H9 (cell line): ENCODE data around the gene EFEMP1. TPM values are rescaled to one million over a fixed set of nuclear protein-coding genes. Genes with fewer than 3 reads are reported as not detected.

ENCODE experiments used
- DNase-seq: peaks from one replicate; pipeline ENCODE4 v3.0.0-alpha.2; 2017
- H2AFZ ChIP-seq: one replicate; pipeline ENCODE4 v1.6.1; 2013; ENCODE audit warnings: mild to moderate bottlenecking, low read length, control low read depth, moderate library complexity
- H2AK5ac ChIP-seq: 2 replicates; pipeline ENCODE4 v1.6.1; 2013; ENCODE audit warnings: low read length, control low read depth, mixed read lengths; ENCODE audit not compliant: insufficient read length
- H2BK120ac ChIP-seq: one replicate; pipeline ENCODE4 v1.6.1; 2013; ENCODE audit warnings: low read depth, mild to moderate bottlenecking, low read length, control low read depth, inconsistent platforms; ENCODE audit not compliant: poor library complexity, severe bottlenecking
- H2BK12ac ChIP-seq: 2 replicates; pipeline ENCODE4 v1.6.1; 2013; ENCODE audit warnings: low read length, control low read depth, mixed read lengths, low read depth; ENCODE audit not compliant: insufficient read length
- H2BK15ac ChIP-seq: 2 replicates; pipeline ENCODE4 v1.6.1; 2013; ENCODE audit warnings: low read depth, low read length, control low read depth
- H2BK20ac ChIP-seq: one replicate; pipeline ENCODE4 v1.6.1; 2013; ENCODE audit warnings: low read depth, mild to moderate bottlenecking, low read length, control low read depth, inconsistent platforms; ENCODE audit not compliant: poor library complexity, severe bottlenecking
- H2BK5ac ChIP-seq: 2 replicates; pipeline ENCODE4 v1.6.1; 2013; ENCODE audit warnings: low read length, control low read depth, mixed read lengths; ENCODE audit not compliant: insufficient read length
- H3K14ac ChIP-seq: 2 replicates; pipeline ENCODE4 v1.6.1; 2013; ENCODE audit warnings: low read length, control low read depth; ENCODE audit not compliant: insufficient read depth
- H3K18ac ChIP-seq: 2 replicates; pipeline ENCODE4 v1.6.1; 2013; ENCODE audit warnings: low read depth, mild to moderate bottlenecking, mixed read lengths, low read length, control low read depth; ENCODE audit not compliant: insufficient read length
- H3K23ac ChIP-seq: 2 replicates; pipeline ENCODE4 v1.6.1; 2013; ENCODE audit warnings: low read length, control low read depth, mixed read lengths, low read depth; ENCODE audit not compliant: insufficient read length
- H3K23me2 ChIP-seq: 2 replicates; pipeline ENCODE4 v1.6.1; 2013; ENCODE audit warnings: low read depth, mild to moderate bottlenecking, mixed read lengths, low read length, control low read depth; ENCODE audit not compliant: insufficient read length, poor library complexity, severe bottlenecking
- H3K27ac ChIP-seq: 2 replicates; pipeline ENCODE4 v1.5.1; 2013; ENCODE audit warnings: low read length, control low read depth, mixed read lengths, low read depth; ENCODE audit not compliant: insufficient read length
- H3K27me3 ChIP-seq: 2 replicates; pipeline ENCODE4 v1.6.1; 2013; ENCODE audit warnings: low read length, control low read depth, inconsistent platforms; ENCODE audit not compliant: insufficient read depth
- H3K4ac ChIP-seq: 2 replicates; pipeline ENCODE4 v1.6.1; 2013; ENCODE audit warnings: low read depth, mild to moderate bottlenecking, control low read depth, inconsistent platforms, low read length, moderate library complexity
- H3K4me1 ChIP-seq: 2 replicates; pipeline ENCODE4 v1.6.1; 2013; ENCODE audit warnings: low read length, control low read depth, inconsistent platforms; ENCODE audit not compliant: insufficient read depth
- H3K4me2 ChIP-seq: 2 replicates; pipeline ENCODE4 v1.6.1; 2013; ENCODE audit warnings: low read length, control low read depth, mixed read lengths; ENCODE audit not compliant: insufficient read length, insufficient read depth
- H3K56ac ChIP-seq: 2 replicates; pipeline ENCODE4 v1.6.1; 2013; ENCODE audit warnings: low read depth, mild to moderate bottlenecking, mixed read lengths, low read length, control low read depth; ENCODE audit not compliant: insufficient read length
- H3K79me1 ChIP-seq: 2 replicates; pipeline ENCODE4 v1.6.1; 2013; ENCODE audit warnings: low read depth, mild to moderate bottlenecking, moderate library complexity, low read length, control low read depth, inconsistent platforms; ENCODE audit not compliant: insufficient read depth, poor library complexity, severe bottlenecking
- H3K79me2 ChIP-seq: 2 replicates; pipeline ENCODE4 v1.6.1; 2013; ENCODE audit warnings: low read length, control low read depth, inconsistent platforms; ENCODE audit not compliant: insufficient read depth
- H3K9ac ChIP-seq: 2 replicates; pipeline ENCODE4 v1.6.1; 2013; ENCODE audit warnings: low read length, control low read depth, mixed read lengths; ENCODE audit not compliant: insufficient read length; ENCODE audit errors: extremely low read depth
- H3K9me3 ChIP-seq: one replicate; pipeline ENCODE4 v1.6.1; 2013; ENCODE audit warnings: low read depth, low read length, inconsistent platforms; ENCODE audit not compliant: control insufficient read depth
- H3T11ph ChIP-seq: one replicate; pipeline ENCODE4 v1.6.1; 2013; ENCODE audit warnings: mild to moderate bottlenecking, low read length, control low read depth, inconsistent platforms
- H4K20me1 ChIP-seq: one replicate; pipeline ENCODE4 v1.6.1; 2013; ENCODE audit not compliant: control insufficient read depth, insufficient read length, insufficient read depth
- H4K5ac ChIP-seq: 2 replicates; pipeline ENCODE4 v1.6.1; 2013; ENCODE audit warnings: low read depth, mild to moderate bottlenecking, mixed read lengths, low read length, control low read depth; ENCODE audit not compliant: insufficient read length
- H4K8ac ChIP-seq: replicated peaks from 2 replicates; pipeline ENCODE4 v1.6.1; 2013; ENCODE audit warnings: low read length, control low read depth, mixed read lengths, low read depth; ENCODE audit not compliant: insufficient read length
- H4K91ac ChIP-seq: 2 replicates; pipeline ENCODE4 v1.6.1; 2013; ENCODE audit warnings: low read depth, mild to moderate bottlenecking, moderate library complexity, mixed read lengths, low read length, control low read depth; ENCODE audit not compliant: insufficient read length
- H3K27ac Mint-ChIP-seq, 3 experiments: 2 replicates in 2 of 3; 3 replicates in 1 of 3; pipeline ENCODE4 v1.8.0; 2020 to 2021; ENCODE audit warnings: mixed read lengths in 3 of 3, mild to moderate bottlenecking in 1 of 3, moderate library complexity in 1 of 3
- H3K27me3 Mint-ChIP-seq: 2 replicates; pipeline ENCODE4 v1.8.0; 2021; ENCODE audit warnings: low read depth, mild to moderate bottlenecking, moderate library complexity, mixed read lengths
- H3K36me3 Mint-ChIP-seq, 3 experiments: 2 replicates in 2 of 3; 3 replicates in 1 of 3; pipeline ENCODE4 v1.8.0; 2020 to 2021; ENCODE audit warnings: low read depth in 3 of 3, mixed read lengths in 3 of 3; ENCODE audit not compliant: insufficient read depth in 1 of 3
- H3K4me1 Mint-ChIP-seq, 2 experiments: 2 replicates each; pipeline ENCODE4 v1.8.0; 2020; ENCODE audit warnings: mixed read lengths in 2 of 2
- H3K4me3 Mint-ChIP-seq, 2 experiments: 2 replicates in 1 of 2; 3 replicates in 1 of 2; pipeline ENCODE4 v1.8.0; 2020 to 2021; ENCODE audit warnings: mild to moderate bottlenecking in 2 of 2, mixed read lengths in 2 of 2, moderate library complexity in 1 of 2
- H3K9me3 Mint-ChIP-seq, 2 experiments: 2 replicates in 1 of 2; 3 replicates in 1 of 2; pipeline ENCODE4 v1.8.0; 2020; ENCODE audit warnings: mild to moderate bottlenecking in 2 of 2, mixed read lengths in 2 of 2, moderate library complexity in 1 of 2
- CTCF ChIP-seq: fragments of 200-600 bp; sonication (generic); conservative IDR thresholded peaks from 3 replicates; pipeline ENCODE4 v1.8.0; 2021; ENCODE audit warnings: antibody characterized with exemption, mild to moderate bottlenecking
- WGBS: extraction: QIAGEN DNeasy Blood & Tissue Kit; methylation state at CpG from one replicate; pipeline ENCODE4 v1.1.7; 2013; ENCODE audit warnings: missing lambda C conversion rate, low lambda C conversion rate, mixed read lengths; ENCODE audit not compliant: insufficient read length; ENCODE audit errors: extremely low coverage; 5-methylcytosine and 5-hydroxymethylcytosine counted together
- total RNA-seq: library from RNA; stranded (reverse); gene quantifications from 2 replicates; pipeline ENCODE4 v1.2.1, GENCODE V29; 2021

The EFEMP1 gene
- total RNA-seq, 1 experiment from 2014 or later = 3.5 TPM

GRCh38 chr2:55856936-55857335 lies 66.6 kb downstream of the EFEMP1 start:
- H3K4me3 Mint-ChIP-seq = no peak overlapping the region
- no peak overlapping the region for H3K4ac ChIP-seq
- H3K27me3 Mint-ChIP-seq = no peaks in the 10 kb centered on the region
- H4K91ac ChIP-seq = no peak overlapping the region
- no peak overlapping the region for H2BK12ac ChIP-seq
- no peaks in the 10 kb centered on the region for H3K9me3 Mint-ChIP-seq
- no peak overlapping the region for H3T11ph ChIP-seq
- no peak overlapping the region for H3K27ac ChIP-seq
- H2AFZ ChIP-seq = no peak overlapping the region
- no peaks in the 10 kb centered on the region; a peak in 1 of 7 replicates for H3K36me3 Mint-ChIP-seq
- peaks cover 0 to 2% of the 10 kb centered on the region in 2 experiments; a peak in 1 of 4 replicates for H3K4me1 Mint-ChIP-seq
- no peaks in the 10 kb centered on the region for H4K20me1 ChIP-seq
- no peaks in the 10 kb centered on the region for H3K23me2 ChIP-seq
- no peaks in the 10 kb centered on the region for H3K79me1 ChIP-seq
- no peak overlapping the region for H3K27ac Mint-ChIP-seq
- TF ChIP-seq CTCF = no peak
- no peak overlapping the region for H3K56ac ChIP-seq
- no peak overlapping the region for H2BK20ac ChIP-seq
- no peak overlapping the region for H4K8ac ChIP-seq
- DNase-seq = no peak
- no peak overlapping the region for H3K14ac ChIP-seq
- no peak overlapping the region for H3K9ac ChIP-seq
- no peak overlapping the region for H2BK15ac ChIP-seq
- H2AK5ac ChIP-seq = no peak overlapping the region
- no peak overlapping the region for H2BK5ac ChIP-seq
- H3K4me2 ChIP-seq = no peak overlapping the region
- H2BK120ac ChIP-seq = no peak overlapping the region
- no peak overlapping the region for H4K5ac ChIP-seq
- H3K79me2 ChIP-seq = no peaks in the 10 kb centered on the region
- no peak overlapping the region for H3K23ac ChIP-seq
- no peaks in the 10 kb centered on the region for H3K9me3 ChIP-seq
- WGBS = no CpG with 5 or more reads among the region's 3 CpGs
- no peak overlapping the region for H3K18ac ChIP-seq
- no peaks in the 10 kb centered on the region for H3K27me3 ChIP-seq
- no peaks in the 10 kb centered on the region for H3K4me1 ChIP-seq
